Measurements from ENCODE around the gene CDC14A.

The CDC14A gene

DNA sequence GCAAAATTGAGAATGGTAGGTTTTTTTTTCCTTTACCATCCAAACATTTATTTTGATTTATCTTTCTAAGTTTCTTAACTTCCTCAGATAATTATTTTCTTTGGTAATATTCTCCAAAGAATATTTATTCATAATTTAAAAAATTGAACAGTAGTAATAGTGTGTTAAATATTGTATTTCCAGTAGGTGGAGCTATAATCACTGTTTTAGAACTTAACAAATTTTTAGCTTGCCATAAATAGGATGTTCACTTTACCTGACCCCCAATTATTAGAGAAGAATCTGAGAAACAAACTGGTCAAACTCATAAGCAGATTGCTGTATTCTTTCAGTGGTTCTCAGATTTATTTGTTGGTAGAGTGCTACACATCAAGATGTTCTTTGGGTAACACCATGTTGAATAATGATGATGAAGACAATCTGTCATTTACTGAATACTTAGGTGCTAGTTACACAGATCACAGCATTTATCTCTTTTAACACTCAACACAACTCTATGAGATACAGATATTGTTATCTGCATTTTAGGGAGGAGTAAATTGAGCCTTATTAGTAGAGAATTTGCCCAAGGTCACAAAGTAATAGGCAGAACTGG, 103.3 kb downstream of the CDC14A start:
- peak; percentile 19 for DNase-seq

DNA sequence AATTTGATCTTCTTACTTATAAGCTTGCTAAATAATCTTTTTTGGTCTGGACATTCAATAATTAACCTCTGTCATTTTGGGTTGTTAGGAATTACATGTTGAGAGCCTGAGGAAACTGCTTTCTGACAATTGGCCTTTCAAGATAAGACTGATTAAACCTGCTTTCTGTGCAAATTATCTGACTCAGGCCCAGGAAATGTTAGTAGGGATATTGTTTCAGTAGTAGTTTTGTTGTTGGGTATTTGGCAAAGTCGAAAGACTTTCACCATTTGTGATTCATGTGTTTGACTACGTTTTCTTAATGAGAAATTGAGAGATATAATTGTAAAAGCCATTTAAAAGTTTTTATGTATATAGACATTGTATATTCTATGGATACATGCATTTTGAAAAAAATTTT, 104.6 kb downstream of the CDC14A start:
- no peak for DNase-seq

DNA sequence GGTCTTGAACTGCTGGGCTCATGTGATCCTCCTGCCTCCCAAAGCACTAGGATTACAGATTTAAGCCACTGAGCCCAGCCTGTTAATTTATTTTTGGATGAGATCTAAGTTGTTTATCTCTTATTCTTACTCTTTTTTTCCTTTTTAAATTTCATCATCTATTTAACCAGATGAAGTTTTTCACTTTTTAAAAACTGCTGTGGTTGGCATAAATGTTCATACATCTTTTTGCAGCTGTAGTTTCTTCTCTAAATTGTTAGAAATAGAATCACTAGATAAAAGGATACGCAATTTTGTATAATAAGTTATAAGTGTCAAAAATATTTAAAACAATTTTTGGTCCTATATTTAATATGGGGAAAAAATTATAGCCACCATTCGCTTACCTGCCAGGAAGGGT, 105.4 kb downstream of the CDC14A start:
- no peak for DNase-seq

DNA sequence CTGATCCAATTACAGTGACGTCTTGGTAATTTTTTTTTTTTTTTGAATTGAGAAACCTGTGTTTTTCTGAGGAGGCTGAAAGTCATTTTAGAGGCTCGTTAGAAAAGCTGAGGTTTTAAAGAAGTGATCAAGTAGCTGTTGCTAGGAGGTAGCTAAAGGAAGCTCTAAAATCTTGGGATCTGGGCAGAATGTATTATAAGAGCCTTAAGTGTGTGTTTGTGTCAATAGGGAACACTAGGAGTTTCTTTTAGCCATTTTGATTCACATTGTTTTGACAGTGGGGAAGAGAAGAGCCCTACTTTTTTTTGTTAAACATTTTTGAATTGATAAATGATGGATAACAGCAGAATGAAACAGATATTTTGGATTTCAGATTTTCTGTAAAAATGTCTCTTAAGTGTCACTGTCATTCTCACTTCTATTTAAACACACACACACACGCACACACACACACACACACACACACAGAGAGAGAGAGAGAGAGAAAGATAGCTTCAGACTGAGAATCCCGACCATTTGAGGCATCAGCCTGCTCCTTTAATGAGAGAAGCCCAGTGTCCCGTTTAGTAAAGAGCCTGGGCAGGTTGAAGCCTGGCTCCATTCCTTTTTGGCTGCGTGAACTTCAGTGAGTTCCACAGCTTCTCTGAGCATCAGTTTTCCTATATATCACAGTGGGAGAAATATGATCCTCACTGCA, 106.5 kb downstream of the CDC14A start:
- DNase-seq, result no peak

DNA sequence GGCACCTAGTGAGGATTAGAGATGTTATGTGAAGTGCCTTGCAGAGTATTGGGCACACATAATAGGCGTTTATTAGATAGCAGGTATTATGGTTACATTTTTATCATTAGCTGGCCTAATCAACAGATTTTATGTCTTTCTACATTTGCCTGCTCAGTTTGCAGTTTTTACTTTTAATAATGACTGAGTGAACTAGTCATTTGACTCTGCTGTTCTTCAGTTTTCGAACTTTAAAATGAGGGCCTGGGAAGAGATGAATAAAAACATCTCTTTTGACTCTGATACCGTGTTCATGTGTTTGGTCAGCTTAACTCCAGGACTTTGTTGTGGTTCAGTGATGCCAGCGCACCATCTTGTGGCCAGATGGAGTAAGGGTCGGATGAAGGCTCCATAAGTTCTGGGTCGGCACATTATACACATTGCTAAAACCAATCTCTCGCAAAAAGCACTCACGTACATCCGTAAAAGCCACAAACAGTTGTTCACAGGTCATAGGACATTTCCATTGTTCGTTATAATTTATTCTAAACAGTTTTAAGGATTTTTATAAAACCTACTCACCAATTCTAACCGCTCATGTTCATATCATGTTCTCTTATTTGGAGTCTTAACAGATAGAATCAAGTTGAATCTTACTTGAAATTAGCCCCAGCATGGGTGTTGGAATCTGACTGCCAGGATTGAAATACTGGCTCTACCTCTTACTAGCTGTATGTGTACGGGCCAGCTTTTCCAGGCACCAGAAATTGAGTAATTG, 107.2 kb downstream of the CDC14A start:
- DNase-seq, result peak; percentile 92

DNA sequence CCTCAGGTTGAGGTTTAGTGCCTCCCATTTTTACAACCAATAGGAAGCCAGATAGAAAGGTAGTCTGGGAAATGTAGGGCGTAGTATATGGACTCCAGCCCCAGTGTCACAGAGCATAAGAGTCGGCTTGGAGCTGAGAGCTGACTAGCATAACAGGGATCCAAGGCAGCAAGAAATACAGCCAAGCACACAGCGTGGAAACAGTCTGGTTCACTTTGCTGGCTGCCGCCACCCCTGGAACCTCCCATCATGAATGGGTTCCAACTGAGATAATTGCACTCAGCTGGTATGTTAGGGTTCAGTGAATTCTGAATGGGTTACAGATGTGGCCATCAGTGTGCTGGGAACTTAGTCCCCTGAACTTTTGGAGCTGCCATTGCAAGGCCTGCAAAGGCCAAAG, 108.9 kb downstream of the CDC14A start:
- DNase-seq, result peak; percentile 52

DNA sequence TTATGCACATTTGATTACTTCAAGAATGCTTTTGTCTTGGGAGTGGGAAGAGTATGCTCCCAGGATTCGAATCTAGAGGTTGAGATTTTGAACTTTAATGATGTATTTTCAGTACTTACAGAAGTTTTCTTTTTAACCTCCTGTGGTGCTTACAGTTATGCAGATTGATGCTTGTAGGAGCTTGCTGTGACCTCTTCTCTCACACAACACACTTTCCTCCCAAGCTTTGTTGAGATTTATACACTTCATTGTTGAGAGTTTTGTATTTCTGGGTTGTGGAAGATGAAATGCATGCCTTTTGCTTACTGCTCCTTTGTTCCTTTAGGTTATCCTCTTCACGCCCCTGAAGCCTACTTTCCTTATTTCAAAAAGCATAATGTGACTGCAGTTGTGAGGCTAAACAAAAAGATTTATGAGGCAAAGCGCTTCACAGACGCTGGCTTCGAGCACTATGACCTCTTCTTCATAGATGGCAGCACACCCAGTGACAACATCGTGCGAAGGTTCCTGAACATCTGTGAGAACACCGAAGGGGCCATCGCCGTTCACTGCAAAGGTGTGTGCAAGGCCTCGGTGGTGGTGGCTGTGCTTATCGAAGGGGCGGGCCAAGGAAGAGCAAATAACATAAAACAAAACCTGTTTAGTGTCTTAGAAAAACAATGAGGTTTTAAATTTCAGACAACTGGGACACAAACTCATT, 110.2 kb downstream of the CDC14A start:
- no peak for DNase-seq

DNA sequence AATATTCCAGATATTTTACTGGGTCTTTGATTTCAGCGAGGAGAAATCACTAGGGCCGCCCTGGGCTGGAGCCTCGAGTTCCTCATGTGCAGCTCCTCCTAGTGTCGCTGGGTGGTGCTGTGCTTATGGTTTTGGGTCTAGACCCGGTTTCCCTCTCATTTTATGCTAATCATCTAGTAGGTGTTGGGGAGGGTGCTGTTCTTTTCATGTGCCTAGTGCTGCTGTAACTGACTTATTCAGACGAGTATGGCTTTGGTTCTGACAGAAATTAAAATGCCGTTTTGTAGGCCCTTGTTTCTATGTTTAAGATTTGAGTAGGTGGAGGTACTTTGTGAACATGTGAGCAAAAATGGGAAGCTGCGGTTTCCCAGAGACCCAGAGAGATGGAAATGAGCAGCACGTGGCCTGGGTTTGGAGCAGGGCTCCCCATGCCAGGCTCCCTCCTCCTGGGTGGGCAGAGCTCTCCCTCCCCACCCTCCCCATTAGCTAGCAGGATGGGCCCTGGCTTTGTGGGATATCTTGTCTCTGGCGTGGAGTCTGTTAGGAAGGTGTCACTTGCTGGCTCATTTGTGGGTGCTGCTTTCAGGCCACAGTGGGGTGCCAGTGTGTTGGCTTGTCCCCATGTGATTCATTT, 111.6 kb downstream of the CDC14A start:
- DNase-seq, result peak; percentile 80

DNA sequence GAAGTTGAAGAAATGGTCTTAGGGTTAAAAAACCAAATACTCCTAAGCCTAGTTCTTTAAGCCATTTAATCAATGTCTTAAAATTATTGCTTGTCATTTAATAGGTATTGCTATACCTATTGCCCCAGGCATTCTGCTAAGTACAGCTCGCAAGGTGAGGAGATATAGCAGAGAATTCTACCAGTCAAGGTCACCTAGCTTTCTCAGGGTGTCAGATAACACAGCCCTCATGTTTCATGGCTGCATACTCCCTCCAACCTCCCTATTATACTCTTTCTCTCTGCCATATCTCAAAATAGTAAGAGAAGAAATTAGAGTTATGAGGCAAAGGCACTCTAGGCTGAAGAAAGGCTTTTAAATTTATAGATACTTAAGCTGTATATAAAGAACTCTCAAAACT, 117.3 kb downstream of the CDC14A start:
- DNase-seq, result no peak

DNA sequence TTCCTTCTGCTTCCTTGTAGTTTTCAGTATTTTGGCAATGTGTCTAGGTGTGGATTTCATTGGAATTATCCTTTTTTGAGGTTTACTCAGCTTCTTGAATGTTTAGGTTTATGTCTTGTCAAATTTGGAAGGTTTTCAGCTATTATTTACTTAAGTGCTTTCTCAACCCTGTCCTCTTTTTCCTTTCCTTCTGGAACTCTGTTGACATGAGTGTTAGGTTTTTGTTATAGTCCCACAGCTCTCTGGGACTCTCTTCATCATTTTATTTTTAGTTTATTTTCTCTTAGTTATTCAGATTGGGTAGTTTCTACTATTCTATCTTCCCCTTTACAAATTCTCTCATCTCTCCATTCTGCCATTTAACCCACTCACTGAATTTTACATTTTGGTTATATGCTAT, 122.5 kb downstream of the CDC14A start:
- DNase-seq, result no peak

DNA sequence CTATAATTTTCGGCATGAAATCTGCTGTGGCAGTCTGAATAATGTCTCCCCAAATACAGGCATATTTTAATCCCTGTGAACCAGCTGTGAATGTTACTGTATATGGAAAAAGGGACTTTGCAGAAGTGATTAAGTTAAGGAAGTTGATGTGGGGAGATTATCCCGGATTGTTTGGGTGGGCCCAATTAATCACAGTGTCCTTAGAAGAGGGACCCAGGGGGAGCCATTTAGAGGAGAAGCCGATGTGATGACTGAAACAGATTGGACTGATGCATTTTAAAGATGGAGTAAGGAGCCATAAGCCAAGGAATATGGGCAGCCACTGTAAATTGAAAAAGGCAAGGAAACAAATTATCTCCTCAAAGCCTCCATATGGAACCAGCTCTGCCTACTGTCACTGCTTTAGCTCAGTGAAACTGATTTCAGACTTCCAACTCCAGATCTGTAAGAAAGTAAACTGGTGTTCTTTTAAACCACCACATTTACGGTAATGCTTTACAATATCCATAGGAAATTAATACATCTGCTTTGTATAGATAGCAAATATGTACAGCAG, 124.5 kb downstream of the CDC14A start:
- DNase-seq, result no peak

DNA sequence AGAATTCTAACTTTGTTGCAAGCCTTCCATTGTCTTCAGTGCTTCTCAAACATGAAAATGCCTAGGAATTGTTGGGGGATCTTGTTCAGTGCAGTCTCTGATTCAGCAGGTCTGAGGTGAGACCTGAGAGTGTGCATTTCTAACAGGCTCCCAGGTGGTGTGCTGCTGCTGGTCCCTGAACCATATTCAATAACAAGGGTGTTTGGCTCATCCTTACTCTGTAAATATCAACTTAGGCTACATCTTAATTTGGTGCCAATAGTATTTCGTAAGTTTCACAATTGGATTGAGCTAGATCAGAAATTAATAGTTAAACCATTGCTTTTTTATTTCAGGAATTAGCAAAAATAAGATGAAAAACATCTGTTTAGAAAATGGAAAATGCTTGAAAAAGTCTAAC, 126.5 kb downstream of the CDC14A start:
- no peak for DNase-seq

DNA sequence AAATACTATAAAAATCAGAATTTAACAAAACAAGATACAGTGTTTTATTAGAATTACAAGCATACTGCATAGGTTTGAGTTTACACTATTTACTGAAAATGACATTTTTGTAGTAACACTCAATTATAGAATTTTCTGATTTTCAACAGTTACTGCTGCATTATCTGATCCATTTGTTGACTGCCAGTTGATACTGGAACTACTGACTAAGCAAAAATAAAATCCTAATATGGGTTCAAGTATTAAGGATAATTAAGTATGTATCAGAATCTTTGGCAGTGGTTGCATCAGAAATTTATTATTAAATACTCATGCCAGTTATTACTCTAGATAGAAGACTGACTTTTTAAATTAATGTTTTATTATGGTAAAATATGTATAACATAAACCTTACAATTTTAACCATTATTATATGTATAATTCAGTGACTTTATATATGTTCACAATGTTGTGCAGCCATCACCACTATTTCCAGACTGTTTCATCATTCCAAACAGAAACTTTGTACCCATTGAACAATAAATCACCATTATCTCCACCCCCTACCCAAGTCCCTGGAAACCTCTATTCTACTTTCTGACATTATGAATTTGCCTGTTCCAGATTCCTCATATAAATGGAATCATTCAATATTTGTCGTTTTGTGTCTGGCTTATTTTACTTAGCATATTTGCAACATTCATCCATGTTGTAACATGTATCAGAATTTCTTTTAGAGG, 127.5 kb downstream of the CDC14A start:
- no peak for DNase-seq

DNA sequence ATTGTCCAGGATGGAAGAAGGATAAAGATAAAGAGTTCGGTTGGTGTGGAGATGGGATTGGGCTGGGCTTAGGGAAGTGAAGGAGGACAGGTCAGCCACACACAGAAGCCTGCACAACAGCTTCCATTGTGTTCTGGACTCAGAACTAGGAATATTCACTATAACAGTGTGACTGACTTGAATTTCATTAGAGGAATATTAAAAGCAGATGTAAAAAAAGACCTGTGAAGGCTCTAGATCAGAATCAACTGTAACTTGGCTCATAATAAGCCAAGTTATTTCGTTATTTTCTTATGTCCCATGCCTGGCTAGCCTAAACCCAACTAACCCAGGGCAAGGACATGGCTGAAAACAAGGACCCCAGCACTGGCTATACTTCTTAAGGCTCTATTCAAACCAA, 129.0 kb downstream of the CDC14A start:
- no peak for DNase-seq

DNA sequence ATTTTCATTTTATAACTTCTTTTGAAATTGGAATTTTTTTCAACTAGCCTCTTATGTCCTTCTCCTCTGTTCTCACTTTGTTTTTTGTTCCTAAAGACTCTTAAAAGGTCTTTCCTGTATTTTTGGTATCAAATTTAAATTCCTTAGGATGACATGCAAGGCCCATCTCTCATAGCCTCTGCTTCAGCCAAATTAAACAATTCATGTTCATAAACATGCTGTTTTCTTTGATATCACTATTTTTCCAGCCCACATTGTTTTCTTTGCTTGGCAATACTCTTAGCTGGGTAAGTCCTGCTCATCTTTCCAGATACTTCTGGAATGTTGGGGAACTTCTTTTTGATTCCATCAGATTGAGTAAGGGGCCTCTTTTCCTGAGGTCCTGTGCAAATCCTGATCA, 129.9 kb downstream of the CDC14A start:
- DNase-seq, result no peak

DNA sequence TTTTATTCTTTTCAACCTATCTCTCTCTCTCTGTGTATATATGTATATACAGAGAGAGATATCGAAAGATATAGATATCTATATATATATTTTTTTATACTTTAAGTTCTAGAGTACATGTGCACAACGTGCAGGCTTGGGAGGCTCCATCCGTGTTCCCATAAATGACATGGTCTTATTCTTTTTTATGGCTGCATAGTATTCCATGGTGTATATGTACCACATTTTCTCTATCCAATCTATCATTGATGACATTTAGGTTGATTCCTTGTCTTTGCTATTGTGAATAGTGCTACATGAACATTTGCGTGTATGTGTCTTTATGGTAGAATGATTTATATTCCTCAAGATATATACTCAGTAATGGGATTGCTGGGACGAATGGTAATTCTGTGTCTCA, 130.4 kb downstream of the CDC14A start:
- no peak for DNase-seq

DNA sequence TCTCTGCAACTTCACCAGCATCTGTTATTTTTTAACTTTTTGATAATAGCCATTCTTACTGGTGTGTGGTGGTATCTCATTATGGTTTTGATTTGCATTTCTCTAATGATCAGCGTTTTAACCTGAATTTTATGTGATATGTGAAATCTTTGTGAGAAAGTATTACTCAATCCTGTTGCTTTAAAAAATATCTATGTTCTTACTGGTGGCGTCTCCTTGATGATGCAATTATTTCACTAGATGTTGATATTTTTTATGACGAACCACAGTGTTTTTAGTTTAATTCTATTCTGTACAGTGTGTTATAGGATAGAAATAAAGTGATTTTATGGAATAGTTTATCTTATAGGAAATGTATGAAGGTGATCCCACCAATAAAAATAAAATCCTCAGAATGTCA, 130.9 kb downstream of the CDC14A start:
- DNase-seq, result no peak

DNA sequence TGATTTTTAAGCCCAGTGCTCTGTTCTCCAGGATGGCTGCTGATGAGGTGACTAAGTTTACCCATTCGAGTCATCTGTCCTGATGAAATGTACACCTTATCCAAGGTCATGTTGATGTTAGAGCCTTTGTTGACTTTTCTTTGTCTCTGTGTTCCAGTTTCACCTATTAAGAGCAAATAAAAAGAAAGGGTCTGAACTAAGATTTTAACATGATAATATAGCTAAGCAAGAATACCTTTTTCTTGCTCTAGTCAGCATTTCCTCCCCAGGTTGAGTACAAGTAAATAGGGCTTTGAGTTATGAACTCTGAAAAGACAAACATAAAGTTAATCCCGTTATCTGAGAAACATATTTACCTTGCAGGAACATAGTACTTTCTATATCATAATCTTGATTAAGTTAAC, 133.6 kb downstream of the CDC14A start:
- DNase-seq, result no peak

DNA sequence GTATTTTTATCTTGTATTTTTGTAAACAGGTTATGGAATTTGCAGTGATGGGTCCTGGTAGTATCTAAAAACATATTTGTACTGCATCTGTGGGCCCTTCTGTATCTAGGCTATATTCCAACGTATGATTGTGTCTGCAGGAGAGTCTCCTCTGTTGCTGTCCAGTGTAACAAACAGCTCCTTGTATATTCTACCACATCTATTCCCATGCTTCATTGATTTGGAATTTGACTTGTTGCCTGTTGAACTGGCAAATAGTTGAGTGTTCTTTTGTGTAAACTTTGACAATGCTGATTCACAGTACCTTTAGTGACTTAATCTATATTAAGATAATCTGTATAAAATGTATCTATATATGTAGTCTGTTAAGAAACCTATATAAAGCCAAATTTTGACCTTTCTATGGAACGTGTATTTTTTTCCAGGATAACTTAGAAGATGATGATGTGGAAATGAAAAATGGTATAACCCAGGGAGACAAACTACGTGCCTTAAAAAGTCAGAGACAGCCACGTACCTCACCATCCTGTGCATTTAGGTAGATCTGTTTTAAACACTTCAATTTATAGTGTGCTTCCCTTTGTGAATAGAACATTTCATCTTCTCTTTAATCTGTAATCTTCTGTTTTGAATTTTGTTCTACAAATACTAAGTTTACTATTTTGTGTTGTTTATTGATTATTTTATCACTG, 142.2 kb downstream of the CDC14A start:
- no peak for DNase-seq

DNA sequence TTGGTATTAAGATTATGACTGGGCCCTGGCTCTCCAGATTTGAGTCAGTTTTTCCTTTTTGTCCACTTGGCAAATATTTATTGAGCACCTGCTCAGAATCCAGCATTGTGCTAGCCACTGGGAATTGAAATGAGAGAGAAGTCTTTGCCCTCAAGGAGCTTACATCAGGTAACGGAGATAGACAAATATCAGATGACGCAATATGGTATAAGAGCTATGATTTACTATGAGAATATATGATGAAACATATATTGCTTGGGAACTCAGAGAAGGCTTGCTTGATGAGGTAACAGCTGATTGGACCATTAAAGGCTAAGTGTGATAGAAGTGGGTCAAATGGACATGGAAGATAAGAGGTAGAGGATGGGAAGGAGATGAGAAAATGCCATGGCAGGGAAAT, 144.6 kb downstream of the CDC14A start:
- DNase-seq, result no peak

DNA sequence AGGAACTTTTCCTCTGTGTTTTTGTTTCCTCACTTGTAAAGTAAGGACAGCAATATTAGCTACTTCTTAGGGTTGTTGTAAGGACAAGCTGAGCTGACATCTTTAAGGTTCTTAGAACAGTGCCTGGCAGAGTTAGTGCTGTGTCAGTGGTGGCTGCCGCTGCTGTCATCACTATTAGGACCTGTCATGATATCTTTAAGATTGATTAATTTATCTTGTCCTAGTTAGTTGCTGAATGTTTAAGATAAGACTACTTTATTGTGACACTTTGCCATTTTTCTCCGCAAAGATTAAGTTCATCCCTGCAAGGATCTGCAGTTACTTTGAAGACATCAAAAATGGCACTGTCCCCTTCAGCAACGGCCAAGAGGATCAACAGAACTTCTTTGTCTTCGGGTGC, 145.5 kb downstream of the CDC14A start:
- DNase-seq, result no peak

Measured in eye (tissue), 1 donor.